ENCODE data around the gene CRTC1. TPM values are rescaled to one million over a fixed set of nuclear protein-coding genes. Genes with fewer than 3 reads are reported as not detected.
A peak's percentile ranks its signal among the peaks of the same experiment; 100 is the strongest.

The CRTC1 gene
- total RNA-seq, 1 donor from 2014 or later, result 0.79 TPM

DNA sequence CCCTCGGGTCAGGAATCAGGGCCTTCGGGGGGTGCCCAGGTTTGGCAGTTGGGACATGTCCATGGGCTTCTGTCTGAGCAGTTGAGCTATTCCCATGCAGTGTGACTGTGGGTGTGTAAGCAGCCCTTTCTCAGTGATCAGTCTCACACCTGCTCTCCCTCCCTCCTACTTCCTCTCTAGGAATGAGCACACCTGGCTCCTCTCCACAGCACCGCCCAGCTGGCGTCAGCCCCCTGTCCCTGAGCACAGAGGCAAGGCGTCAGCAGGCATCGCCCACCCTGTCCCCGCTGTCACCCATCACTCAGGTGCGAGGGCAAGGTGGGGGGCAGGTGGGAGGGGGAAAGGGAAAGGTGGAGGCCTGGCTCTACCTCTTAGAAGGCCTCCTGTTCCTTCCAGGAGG, 81.7 kb downstream of the CRTC1 start:
- no peak for DNase-seq (ENCODE audit: low read depth in 2 of 2)

DNA sequence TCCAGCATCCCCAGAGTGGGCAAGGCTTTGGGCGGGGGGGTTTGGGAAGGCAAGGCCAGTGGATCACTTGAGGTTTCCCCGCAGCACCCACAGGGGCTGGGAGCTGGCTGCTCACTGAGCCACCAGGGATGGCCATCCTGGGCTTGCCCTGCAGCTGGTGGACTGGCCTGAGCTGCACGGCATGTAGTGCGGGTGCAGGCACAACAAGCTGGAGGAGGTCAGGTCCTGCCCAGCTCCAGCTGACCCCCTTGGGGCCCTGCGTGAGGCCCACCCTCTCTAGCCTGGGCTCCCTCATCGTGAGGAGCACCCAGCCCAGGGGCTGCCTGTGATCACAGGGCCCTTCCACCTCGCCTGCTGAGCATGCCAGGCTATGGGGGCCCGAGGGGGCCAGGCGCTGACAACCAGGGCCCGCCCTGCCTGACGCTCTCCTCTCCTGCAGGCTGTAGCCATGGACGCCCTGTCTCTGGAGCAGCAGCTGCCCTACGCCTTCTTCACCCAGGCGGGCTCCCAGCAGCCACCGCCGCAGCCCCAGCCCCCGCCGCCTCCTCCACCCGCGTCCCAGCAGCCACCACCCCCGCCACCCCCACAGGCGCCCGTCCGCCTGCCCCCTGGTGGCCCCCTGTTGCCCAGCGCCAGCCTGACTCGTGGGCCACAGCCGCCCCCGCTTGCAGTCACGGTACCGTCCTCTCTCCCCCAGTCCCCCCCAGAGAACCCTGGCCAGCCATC, 84.7 kb downstream of the CRTC1 start:
- no peak for DNase-seq (ENCODE audit: low read depth in 2 of 2)

DNA sequence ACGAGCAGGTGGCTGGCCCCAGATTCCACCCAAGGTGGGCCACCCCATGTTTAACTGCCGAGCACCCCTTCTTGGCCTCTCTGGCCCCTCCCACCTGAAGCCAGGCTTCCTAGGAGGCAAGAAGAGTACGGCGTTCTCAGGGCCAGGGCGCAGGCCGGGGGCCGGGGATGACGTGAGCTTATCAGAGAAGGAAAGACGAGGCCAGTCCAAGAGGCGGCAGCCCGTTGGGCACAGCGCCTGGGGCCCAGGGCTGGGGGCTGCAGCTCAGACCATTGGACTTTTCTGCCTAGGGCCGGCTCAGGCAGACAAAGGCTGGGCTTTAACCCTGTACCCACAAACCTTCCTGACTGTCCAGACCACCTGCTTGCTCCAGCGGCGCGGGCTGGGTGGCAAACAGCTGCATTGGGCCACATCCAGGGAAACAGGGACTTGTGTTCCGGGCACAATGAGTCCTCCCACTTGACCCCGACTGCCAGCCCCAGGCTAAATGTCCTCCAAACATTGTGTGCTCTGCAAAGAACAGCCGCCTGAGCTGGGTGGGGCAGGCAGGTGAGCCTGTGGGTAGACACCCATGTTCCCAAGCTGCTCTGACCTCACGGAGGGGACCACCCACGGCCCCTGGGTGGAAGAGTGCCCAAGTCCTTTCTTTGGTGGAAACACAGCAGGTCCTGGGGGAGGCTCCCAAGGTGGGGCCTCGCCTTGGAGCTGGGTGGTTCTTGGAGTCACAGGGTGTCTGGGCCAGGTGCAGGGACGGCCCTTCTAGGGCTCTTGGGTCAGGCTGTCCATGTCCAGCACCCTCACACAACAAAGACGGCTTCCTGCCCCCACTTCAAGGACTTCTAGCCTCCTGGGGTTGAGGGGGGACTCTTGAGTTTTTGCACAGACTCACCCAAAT, 85.8 kb downstream of the CRTC1 start:
- no peak for DNase-seq (ENCODE audit: low read depth in 2 of 2)

DNA sequence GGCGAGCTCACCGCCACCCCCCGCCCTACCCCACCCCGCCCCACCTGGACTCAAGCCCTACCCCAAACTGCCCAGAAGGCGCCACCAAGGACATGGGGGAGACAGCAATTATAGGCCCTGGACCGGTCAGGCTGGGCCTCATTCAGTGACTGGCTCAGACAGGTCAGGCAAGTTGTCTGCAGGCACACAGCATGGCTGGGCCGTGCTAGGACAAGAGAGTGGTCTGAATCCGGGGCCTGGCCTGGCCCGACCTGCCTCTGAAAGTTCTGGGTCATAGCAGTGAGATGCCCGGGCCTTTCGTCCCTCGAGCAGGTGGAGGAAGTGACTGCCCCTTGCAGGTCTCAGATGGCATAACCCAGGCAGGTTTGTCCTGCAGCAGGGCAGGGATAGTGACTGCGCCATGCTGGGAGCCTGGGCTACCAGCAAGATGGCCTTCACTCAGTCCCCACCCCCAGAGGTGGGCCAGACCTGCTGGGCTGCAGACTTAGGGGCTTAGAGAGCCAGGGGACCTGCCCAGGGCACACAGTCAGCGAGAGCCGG, 86.6 kb downstream of the CRTC1 start:
- no peak for DNase-seq (ENCODE audit: low read depth in 2 of 2)

DNA sequence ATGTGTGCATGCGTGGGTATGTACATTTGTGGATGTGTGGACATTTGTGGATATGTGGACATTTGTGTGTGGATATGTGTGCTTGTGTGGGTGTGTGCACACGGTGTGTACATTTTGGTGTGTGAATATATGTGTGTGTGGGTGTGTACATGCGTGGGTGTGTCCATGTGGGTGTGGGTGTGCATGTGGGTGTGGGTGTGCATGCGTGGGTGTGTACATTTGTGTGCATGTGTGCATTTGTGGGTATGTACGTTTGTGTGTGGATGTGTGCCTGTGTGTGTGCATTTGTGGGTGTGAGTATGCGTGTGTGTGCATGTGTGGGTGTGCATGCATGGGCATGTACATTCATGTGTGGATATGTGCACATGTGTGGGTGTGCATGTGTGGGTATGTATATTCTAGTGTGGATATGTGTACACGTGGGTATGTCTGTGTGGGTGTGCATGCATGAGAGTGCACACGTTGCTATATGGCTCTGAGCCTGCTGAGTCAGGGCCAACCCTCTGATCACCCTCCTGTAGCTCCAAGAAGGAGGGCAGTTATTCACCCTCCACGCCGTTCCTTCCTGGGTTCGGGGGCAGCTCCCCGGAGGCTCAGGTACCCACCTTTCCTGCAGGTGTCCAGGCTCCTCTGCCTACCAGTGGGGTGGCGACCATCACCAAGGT, 87.3 kb downstream of the CRTC1 start:
- DNase-seq (ENCODE audit: low read depth in 2 of 2), result no peak

DNA sequence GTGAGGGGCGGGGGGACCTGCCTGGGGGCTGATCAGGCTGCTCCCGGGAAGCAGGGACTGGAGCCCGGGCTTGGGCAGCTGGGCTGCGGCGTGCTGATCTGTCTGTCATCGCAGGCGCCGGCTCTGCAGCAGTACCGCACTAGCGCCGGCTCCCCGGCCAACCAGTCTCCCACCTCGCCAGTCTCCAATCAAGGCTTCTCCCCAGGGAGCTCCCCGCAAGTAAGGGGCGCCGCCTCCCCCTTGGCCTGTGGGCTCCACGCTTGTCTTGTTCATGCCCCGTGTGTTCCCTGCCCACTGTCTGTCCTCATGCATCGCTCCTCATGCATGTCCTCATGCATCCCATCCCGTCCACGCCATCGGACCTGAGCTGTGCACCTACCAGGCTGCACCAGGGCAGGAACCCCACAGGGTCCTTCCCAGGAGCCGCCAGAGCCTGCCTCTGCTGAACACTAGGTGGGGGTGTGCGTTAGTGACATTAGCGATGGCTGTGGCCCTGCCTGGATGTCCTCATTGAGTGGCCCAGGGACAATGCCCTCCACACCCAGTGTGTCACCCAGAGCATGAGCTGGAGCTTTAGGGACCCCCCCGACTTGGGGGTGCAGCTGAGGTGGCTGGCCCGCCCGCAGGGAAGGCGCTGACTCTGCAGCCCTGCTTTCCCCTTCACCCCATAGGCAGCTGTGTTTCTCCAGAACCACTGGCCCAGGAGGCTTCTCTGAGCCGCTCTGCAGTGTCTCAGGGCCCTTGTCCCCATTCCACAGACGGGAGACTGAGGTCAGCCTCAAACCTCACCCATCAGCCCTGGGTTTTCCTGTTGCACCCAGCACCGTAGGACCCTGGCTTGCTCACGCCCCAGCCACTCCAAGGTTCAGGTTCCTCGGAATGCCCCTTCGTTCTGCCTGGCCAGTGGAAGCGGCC, 88.1 kb downstream of the CRTC1 start:
- peak in 1 of 2 donors; percentile 37 for DNase-seq (ENCODE audit: low read depth in 2 of 2)

DNA sequence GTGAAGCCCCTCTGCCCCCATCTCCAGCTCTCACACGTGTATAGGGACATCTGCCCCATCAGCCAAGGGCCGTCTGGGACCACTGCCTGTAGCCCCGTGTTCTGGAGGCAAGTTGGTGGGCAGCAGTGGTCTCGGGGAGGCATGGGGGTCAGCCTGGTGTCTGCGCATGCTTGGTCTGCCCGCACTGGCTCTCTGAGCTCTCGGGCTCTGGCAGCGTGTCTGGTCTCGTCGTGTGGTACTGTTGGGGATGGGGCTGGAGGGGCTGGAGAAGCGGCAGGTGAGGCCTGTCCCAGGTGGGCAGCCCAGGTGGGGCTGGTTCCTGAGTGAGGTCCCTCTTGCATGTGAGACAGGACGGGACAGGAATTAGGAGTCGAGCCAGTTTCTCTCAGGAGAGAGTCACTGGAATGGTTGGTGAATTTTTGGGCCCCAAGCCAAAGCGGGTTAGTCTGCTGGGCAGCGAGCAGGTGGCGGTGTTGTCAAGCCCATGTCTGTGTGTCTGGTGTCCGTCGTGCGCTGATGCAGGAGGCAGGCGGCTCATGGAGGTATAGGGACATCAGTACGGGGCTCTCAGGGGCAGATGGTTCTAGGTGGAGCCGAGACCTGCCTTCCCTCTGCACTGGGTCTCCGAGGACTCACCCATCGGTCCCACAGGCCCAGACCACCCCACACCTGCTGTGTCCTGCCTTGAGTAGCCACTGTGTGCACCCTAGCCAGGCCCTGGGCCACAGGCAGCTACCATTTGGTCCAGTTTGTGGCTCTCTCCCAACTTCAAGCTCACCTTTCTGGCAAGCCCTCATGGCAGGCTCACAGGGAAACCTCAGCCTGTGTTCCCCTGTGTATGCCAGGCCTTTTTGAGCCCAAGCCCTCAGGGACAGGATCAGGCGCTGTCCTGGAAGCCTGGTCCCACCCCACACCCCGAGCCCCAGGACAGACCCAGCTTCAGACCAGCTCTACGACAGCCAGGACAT, 89.4 kb downstream of the CRTC1 start:
- no peak for DNase-seq (ENCODE audit: low read depth in 2 of 2)

DNA sequence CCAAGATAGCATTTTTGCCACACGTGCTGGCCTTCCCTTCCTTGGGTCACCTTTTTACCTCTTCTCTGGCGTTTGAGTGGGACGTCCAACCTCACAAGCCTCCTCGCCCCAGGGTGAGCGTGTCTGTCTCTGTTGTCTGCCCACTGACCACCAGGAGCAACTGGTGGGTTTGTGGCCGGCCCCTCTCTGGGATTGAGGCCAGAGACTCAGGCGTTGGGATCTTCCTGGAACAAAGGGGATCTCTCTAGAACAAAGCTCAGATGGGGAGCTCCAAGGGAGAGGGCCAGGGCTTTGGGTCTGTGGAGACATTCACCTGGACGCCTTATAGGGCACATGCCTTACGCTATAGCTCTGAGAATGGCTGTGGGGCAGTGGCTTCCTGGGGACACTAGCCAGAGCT, 90.2 kb downstream of the CRTC1 start:
- DNase-seq (ENCODE audit: low read depth in 2 of 2), result no peak

DNA sequence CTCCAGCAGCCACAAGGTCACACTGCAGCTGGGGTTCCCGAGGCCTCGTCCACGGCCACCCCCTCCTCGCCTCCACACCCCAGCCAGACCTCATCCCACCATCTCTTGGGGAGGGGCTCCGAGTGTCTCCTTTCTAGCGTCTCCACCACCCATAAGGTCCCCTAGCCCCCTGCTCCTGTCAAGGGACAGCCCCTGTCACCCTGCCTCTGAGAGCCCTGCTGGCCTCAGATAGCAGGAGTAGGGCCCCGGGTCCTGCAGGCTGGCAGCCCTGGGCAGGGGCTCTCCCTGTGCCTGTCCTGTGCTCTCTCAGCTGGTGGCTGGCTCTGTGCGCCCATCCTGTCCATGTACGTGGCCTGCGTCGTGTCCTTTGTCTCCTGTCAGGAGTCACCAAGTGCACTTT, 90.6 kb downstream of the CRTC1 start:
- no peak for DNase-seq (ENCODE audit: low read depth in 2 of 2)

DNA sequence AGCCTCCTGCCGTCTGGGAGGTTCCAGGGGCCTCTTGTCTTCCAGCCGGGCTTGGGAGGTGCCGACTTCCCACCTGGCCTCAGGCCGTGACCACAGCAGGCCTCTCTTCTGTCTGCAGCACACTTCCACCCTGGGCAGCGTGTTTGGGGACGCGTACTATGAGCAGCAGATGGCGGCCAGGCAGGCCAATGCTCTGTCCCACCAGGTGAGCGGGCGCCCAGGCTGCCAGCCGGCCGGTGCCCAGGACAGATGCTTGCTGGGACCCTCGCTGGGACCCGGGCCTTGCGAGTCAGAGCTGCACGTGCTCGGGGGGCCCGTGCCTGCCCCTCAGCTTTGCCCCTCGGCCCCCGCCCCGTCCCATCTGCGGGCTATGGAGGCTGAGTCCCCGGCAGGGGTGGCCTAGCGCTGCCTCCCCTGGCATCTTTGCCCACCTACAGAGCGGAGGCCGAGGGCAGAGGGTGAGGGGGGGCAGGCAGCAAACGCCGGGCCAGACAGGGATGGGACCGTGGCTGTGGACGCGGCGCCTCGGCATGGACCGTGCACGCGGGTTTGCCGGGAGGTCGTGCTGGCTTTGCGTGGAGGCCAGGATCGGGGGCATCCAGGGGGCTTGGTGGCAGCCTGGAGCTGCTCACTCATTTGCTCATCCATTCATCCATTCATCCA, 91.4 kb downstream of the CRTC1 start:
- DNase-seq (ENCODE audit: low read depth in 2 of 2), result no peak

DNA sequence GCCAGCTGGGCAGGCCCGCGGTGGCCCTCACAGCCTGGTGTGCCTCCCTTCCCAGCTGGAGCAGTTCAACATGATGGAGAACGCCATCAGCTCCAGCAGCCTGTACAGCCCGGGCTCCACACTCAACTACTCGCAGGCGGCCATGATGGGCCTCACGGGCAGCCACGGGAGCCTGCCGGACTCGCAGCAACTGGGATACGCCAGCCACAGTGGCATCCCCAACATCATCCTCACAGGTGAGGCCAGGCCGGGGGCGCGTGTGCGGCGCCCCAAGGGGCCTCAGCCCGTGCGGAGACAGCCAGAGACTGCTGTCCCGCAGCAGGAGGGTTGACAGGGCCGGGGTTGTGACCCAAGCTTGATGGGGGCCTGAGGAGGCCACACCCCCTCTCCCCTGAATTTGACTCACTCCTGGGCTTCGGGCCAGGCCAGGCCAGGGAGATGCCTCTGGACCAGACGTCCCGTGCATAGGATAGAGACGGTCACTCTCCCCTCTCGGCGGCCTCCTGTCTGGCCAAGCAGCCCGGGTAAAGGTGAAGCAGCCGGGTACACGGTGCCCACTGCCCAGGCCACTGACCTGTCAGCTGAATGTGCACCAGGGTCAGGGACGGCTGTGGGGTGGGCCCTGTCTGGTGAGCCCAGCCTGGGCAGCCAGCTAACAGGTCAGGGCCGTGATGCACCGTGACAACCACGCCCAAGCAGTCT, 92.3 kb downstream of the CRTC1 start:
- DNase-seq (ENCODE audit: low read depth in 2 of 2), result no peak

DNA sequence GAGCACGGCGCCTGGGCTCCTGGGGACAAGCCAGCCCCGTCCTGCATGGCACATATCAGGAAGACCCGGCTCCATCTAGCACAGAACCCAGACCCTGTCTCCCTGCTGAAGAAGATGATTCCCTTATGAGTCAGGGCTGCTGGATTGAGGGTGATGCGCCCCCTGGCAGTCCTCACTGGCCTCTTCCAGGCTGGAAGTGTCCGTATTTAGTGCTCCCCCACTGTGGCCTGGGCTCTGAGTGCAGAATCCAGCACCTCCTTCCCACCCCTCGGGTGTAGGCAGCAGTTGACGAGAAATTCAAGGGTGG, 92.8 kb downstream of the CRTC1 start:
- peak in 1 of 2 donors; percentile 22 for DNase-seq (ENCODE audit: low read depth in 2 of 2)

DNA sequence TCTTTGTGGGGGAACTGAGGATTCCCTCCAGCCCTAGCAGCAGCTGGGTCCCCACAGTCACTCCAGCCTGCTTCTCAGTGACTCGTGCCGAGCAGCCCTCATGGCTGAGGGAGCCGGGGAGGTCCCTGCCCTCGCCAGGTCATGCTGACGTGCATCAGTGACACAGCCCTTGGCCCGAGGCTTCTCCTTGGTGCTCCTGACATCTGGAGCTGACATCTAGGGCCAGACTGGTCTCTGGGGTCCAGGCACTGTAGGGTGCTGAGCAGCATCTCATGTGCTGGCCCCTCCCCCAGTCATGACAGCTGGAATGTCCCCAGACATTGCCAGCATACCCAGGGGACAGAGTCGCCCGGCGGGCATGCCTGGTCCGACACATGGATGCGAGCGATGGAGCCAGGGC, 93.3 kb downstream of the CRTC1 start:
- DNase-seq (ENCODE audit: low read depth in 2 of 2), result no peak

DNA sequence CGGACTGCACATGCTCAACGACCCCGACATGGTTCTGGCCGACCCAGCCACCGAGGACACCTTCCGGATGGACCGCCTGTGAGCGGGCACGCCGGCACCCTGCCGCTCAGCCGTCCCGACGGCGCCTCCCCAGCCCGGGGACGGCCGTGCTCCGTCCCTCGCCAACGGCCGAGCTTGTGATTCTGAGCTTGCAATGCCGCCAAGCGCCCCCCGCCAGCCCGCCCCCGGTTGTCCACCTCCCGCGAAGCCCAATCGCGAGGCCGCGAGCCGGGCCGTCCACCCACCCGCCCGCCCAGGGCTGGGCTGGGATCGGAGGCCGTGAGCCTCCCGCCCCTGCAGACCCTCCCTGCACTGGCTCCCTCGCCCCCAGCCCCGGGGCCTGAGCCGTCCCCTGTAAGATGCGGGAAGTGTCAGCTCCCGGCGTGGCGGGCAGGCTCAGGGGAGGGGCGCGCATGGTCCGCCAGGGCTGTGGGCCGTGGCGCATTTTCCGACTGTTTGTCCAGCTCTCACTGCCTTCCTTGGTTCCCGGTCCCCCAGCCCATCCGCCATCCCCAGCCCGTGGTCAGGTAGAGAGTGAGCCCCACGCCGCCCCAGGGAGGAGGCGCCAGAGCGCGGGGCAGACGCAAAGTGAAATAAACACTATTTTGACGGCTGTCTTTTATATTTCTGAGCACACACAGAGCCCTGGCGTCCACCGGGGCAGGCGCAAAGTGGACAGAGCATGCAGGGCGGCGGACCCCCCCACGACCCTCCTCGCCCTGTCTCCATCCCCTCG, 94.0 kb downstream of the CRTC1 start:
- no peak for DNase-seq (ENCODE audit: low read depth in 2 of 2)

DNA sequence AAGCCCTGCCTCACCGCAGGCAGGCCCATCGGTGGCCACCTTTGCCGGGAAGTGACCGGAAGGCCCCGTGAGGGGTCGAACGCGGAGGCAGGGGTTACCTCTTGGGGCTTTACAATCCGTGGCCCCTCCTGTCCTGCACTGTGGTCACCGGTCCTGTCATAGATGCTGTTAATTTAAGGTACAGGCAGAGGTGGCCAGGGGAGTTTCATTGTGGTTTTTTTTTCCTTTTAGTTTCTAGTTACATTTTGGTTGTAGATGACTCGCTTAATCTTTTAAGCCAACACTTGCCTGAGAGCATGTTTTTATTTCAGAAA, 94.6 kb downstream of the CRTC1 start:
- no peak for DNase-seq (ENCODE audit: low read depth in 2 of 2)

DNA sequence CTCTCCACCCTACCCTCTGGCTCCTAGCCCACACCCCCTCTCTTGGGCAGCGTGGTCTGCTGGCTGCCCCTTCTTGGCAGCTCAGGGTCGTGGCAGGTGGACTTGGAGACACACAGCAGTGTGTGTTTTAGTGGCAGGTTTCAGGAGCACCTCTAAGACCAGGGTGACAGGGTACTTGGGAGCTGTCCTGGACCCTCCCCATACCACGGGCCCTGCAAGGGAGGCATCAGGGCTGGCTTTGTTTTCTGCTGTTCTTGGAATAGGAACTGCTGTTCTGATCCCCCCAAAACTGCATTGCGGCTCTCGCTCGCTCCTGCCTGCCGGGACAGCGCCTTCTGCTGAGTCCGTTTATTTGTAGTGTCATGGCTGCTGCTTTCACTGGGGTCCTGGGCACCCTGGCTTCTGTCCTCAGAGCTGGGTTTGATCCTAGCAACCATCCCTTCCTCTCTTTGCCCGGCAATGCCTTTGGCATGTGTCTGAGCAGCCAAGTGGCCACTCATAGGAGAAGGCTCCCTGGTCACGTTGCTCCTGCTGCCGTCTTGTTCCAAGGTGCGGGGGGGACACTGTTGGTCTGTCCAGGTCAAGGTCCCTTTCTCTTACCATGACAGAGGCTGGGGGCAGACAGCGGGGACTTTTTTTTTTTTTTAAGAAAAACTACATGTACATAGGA, 95.5 kb downstream of the CRTC1 start:
- DNase-seq (ENCODE audit: low read depth in 2 of 2), result no peak

DNA sequence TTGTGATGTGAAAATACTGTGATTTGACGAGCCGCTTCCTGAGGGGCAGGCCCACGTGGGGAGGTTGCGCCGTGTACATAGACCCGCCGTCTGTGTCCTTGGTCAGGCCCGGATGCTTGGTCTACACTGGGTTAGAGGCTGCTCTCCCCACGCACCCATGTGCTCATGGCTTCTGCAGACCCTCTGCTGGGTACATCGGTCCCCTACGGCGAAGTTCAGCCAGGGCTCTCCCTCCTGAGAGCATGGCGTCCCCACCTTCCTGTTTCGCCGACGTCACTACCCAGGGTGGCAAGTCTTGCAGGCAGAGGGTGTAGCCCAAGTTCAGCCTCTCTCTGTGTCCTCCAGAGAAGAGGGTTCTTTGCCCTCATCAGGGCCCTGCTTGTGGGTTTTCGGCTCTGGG, 96.6 kb downstream of the CRTC1 start:
- DNase-seq (ENCODE audit: low read depth in 2 of 2), result no peak

DNA sequence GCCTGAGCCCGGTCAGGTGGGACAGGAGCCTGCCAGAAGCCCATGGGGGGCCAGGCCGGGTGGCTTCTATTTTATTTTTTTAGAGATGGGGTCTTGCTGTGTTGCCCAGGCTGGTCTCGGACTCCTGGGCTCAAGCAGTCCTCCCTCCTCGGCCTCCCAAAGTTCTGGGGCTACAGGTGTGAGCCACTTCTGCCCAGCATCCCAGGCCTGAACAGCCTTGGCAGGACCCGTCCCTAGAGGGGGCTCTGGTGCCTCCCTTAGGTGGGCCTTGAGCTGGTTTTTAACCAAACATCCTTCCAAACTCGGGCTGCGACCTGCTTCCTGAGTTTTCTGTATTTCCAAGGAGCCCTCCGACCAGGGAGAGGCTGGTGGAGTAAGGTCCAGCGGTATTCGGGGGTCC, 97.2 kb downstream of the CRTC1 start:
- no peak for DNase-seq (ENCODE audit: low read depth in 2 of 2)
